K562 (cell line): ENCODE results near the gene FEV. TPM values are rescaled to one million over a fixed set of nuclear protein-coding genes. Genes with fewer than 3 reads are reported as not detected.
A peak's percentile ranks its signal among the peaks of the same experiment; 100 is the strongest.

Experiments used
- ATAC-seq: fragments of 200-7000 bp; cut with Tn5 transposase; 3 replicates; pipeline ENCODE4 v1.9.1; 2020; ENCODE audit warnings: moderate library complexity
- BruUV-seq: library from RNA; stranded (reverse); fragments of 400-500 nt; replicated peaks from 2 replicates; lab custom pipeline; 2021; lab: Mats Ljungman, UMichigan
- CTCF ChIA-PET: fragments of 300-600 bp; formaldehyde crosslinking; extraction: SDS; loops from one replicate; lab custom pipeline; 2021; ENCODE audit warnings: low intra/inter-chr PET ratio; lab: Yijun Ruan, JAX
- POLR2A ChIA-PET: fragments of 300-600, 350-650 bp; sonication (Branson Sonifier 250); formaldehyde crosslinking; extraction: SDS; loops from one replicate; lab custom pipeline; 2021; ENCODE audit warnings: antibody characterized with exemption, inconsistent platforms; lab: Yijun Ruan, JAX
- DNase-seq, 4 experiments: peaks; one replicate each; pipeline versions ENCODE4 v3.0.0 to v3.0.0-alpha.2; 2011 to 2018; ENCODE audit warnings: low spot score in 3 of 4, mixed read lengths in 3 of 4; ENCODE audit errors: extremely low read depth in 1 of 4
- FAIRE-seq: peaks from 2 replicates; lab custom pipeline; 2011; peaks lifted over from hg19 to GRCh38; lab: Jason Lieb, UNC
- H2AFZ ChIP-seq: 2 replicates; pipeline ENCODE4 v1.6.0; 2011; ENCODE audit warnings: low read depth, low read length, control low read depth, inconsistent platforms
- H3K27ac ChIP-seq: fragments of 200-600 bp; 3 replicates; pipeline ENCODE4 v1.8.0; 2011; ENCODE audit warnings: low read depth, mild to moderate bottlenecking, control low read depth, inconsistent platforms, low read length, moderate library complexity, mixed read lengths; ENCODE audit errors: extremely low read depth
- H3K27me3 ChIP-seq, 2 experiments: fragments of 300-600 bp in 1 of 2; 2 replicates in 1 of 2; 3 replicates in 1 of 2; pipeline versions ENCODE4 v1.6.0 to v1.8.0; 2011; ENCODE audit warnings: inconsistent platforms in 2 of 2, low read length in 2 of 2, mild to moderate bottlenecking in 1 of 2, mixed read lengths in 1 of 2, moderate library complexity in 1 of 2; ENCODE audit not compliant: control insufficient read depth in 2 of 2, insufficient read depth in 2 of 2
- H3K36me3 ChIP-seq: fragments of 300-600 bp; 3 replicates; pipeline ENCODE4 v1.8.0; 2011; ENCODE audit warnings: mild to moderate bottlenecking, low read length, inconsistent platforms; ENCODE audit not compliant: control insufficient read depth, insufficient read depth
- H3K4me1 ChIP-seq, 2 experiments: fragments of 200-600 bp in 1 of 2; replicated peaks in 1 of 2; 2 replicates in 1 of 2; 3 replicates in 1 of 2; pipeline versions ENCODE4 v1.5.1 to v1.8.0; 2011; ENCODE audit warnings: inconsistent platforms in 2 of 2, low read length in 2 of 2, mild to moderate bottlenecking in 1 of 2, mixed read lengths in 1 of 2, moderate library complexity in 1 of 2; ENCODE audit not compliant: control insufficient read depth in 2 of 2, insufficient read depth in 2 of 2
- H3K4me2 ChIP-seq: 2 replicates; pipeline ENCODE4 v1.6.1; 2011; ENCODE audit warnings: low read length, control low read depth, inconsistent platforms, mixed read lengths; ENCODE audit not compliant: insufficient read depth
- H3K4me3 ChIP-seq: fragments of 200-600 bp; sonication (generic), shearing (Covaris generic); 2 replicates; pipeline ENCODE4 v1.5.1; 2016; ENCODE audit warnings: control low read depth, inconsistent platforms
- H3K79me2 ChIP-seq: fragments of 200-600 bp; 3 replicates; pipeline ENCODE4 v1.8.0; 2011; ENCODE audit warnings: low read length, inconsistent platforms; ENCODE audit not compliant: control insufficient read depth, insufficient read depth
- H3K9ac ChIP-seq, 2 experiments: 2 replicates each; pipeline versions ENCODE4 v1.6.0 to v1.6.1; 2011; ENCODE audit warnings: low read depth in 2 of 2, low read length in 2 of 2, control low read depth in 1 of 2, inconsistent platforms in 1 of 2, mild to moderate bottlenecking in 1 of 2, mixed read lengths in 1 of 2; ENCODE audit not compliant: insufficient read depth in 1 of 2
- H3K9me1 ChIP-seq: one replicate; pipeline ENCODE4 v1.6.0; 2011; ENCODE audit warnings: inconsistent platforms, mild to moderate bottlenecking, low read length, moderate library complexity; ENCODE audit not compliant: control insufficient read depth, insufficient read depth
- H3K9me3 ChIP-seq: replicated peaks from 2 replicates; pipeline ENCODE4 v1.5.1; 2011; ENCODE audit warnings: low read depth, low read length, inconsistent platforms; ENCODE audit not compliant: control insufficient read depth, insufficient read depth
- H4K20me1 ChIP-seq: replicated peaks from 2 replicates; pipeline ENCODE4 v1.6.1; 2011; ENCODE audit warnings: low read length, inconsistent platforms, mixed read lengths; ENCODE audit not compliant: control insufficient read depth, insufficient read depth
- FOSL1 ChIP-seq: fragments of 200-800 bp; sonication (Bioruptor generic); conservative IDR thresholded peaks from 2 replicates; pipeline ENCODE4 v1.6.1; 2016; ENCODE audit warnings: missing genetic modification characterization, missing compliant biosample characterization
- GATAD2B ChIP-seq: fragments of 450-650 bp; IDR thresholded peaks from 2 replicates; pipeline ENCODE4 v1.6.1; 2017; ENCODE audit warnings: mild to moderate bottlenecking, borderline replicate concordance
- HDAC1 ChIP-seq, 2 experiments: fragments of 450-650 bp; IDR thresholded peaks; 2 replicates each; pipeline ENCODE4 v1.6.1; 2016 to 2017; ENCODE audit warnings: inconsistent platforms in 1 of 2, mild to moderate bottlenecking in 1 of 2, moderate library complexity in 1 of 2
- ILK ChIP-seq: fragments of 450-650 bp; IDR thresholded peaks from 2 replicates; pipeline ENCODE4 v1.6.1; 2016; ENCODE audit warnings: missing genetic modification characterization, low read depth, mild to moderate bottlenecking, missing compliant biosample characterization, moderate library complexity, borderline replicate concordance
- MED1 ChIP-seq: sonication (generic); formaldehyde crosslinking; IDR thresholded peaks from 2 replicates; pipeline ENCODE4 v1.8.1; 2023; ENCODE audit warnings: missing genetic modification reagents, borderline replicate concordance
- NFE2 ChIP-seq: IDR thresholded peaks from 2 replicates; pipeline ENCODE4 v1.6.1; 2014; ENCODE audit warnings: antibody characterized with exemption, low read depth
- PCBP1 ChIP-seq: fragments of 200-400 bp; formaldehyde crosslinking; IDR thresholded peaks from 2 replicates; pipeline ENCODE4 v1.6.1; 2018; ENCODE audit warnings: mild to moderate bottlenecking, low read depth, low read length; ENCODE audit not compliant: poor library complexity, severe bottlenecking
- PHB ChIP-seq: fragments of 250-450 bp; sonication (Bioruptor Pico); IDR thresholded peaks from 2 replicates; pipeline ENCODE4 v1.5.0; 2021
- PML ChIP-seq: IDR thresholded peaks from 2 replicates; pipeline ENCODE4 v1.6.1; 2012; ENCODE audit warnings: low read length, inconsistent platforms
- RFX7 ChIP-seq: fragments of 250-450 bp; sonication (Bioruptor Pico); IDR thresholded peaks from 2 replicates; pipeline ENCODE4 v1.5.1; 2021; ENCODE audit warnings: mild to moderate bottlenecking
- SMAD3 ChIP-seq: fragments of 450-650 bp; formaldehyde crosslinking; conservative IDR thresholded peaks from 2 replicates; pipeline ENCODE4 v1.4.0; 2020; ENCODE audit warnings: mild to moderate bottlenecking
- SMARCA5 ChIP-seq: fragments of 450-650 bp; IDR thresholded peaks from 2 replicates; pipeline ENCODE4 v1.6.1; 2016
- SMARCC2 ChIP-seq: fragments of 450-650 bp; IDR thresholded peaks from 2 replicates; pipeline ENCODE4 v1.6.1; 2017; ENCODE audit warnings: antibody characterized with exemption, moderate library complexity, mild to moderate bottlenecking, low read depth
- SPI1 ChIP-seq: IDR thresholded peaks from 2 replicates; pipeline ENCODE4 v1.6.1; 2011; ENCODE audit warnings: low read depth, low read length, control low read depth, borderline replicate concordance
- ZNF280A ChIP-seq: fragments of 450-650 bp; IDR thresholded peaks from 2 replicates; pipeline ENCODE4 v1.6.1; 2018; ENCODE audit warnings: mild to moderate bottlenecking, low read depth; ENCODE audit not compliant: partially characterized antibody
- ZNF778 ChIP-seq: fragments of 450-650 bp; formaldehyde crosslinking; IDR thresholded peaks from 2 replicates; pipeline ENCODE4 v1.4.0; 2020; ENCODE audit warnings: mild to moderate bottlenecking, moderate library complexity
- ZNF780A ChIP-seq: fragments of 250-450 bp; sonication (Bioruptor Pico); IDR thresholded peaks from 2 replicates; pipeline ENCODE4 v1.5.0; 2021; ENCODE audit warnings: mild to moderate bottlenecking
- WGBS: fragments of 100-300 bp; shearing (Covaris generic); methylation state at CpG from one replicate; pipeline ENCODE4 v1.1.6; 2016; ENCODE audit warnings: low coverage, mixed read lengths; ENCODE audit not compliant: insufficient coverage; ENCODE audit errors: missing lambda C conversion rate; 5-methylcytosine and 5-hydroxymethylcytosine counted together
- in situ Hi-C: fragments of 300-500 bp; cut with MboI; formaldehyde crosslinking; loops from 4 replicates; pipeline ENCODE4 v1.15.0; 2018; ENCODE audit warnings: inconsistent platforms, mixed read lengths
- intact Hi-C: fragments of 100-400 bp; cut with micrococcal nuclease; formaldehyde crosslinking; loops from 2 replicates; pipeline ENCODE4 v1.14.2; 2022
- polyA plus RNA-seq, 8 experiments: library from polyadenylated mRNA; depleted of rRNA in 4 of 8; stranded (reverse) in 5 of 8; unstranded in 3 of 8; fragments of >200 nt; fragmentation: Nextera tagmentation in 2 of 8; fragmentation: Illumina TruSeq in 1 of 8; extraction: Ambion mirVana in 2 of 8; extraction: Trizol in 1 of 8; gene quantifications; 2 replicates each; pipeline versions ENCODE4 v1.2.1 to v1.2.3, GENCODE V29; 2011 to 2014; ENCODE audit warnings: inconsistent platforms in 1 of 8, missing spikeins in 1 of 8
- total RNA-seq, 7 experiments: library from RNA; depleted of rRNA in 6 of 7; stranded (reverse); fragments of >200 nt in 6 of 7; fragmentation: Illumina TruSeq in 2 of 7; extraction: Trizol in 2 of 7; gene quantifications; 2 replicates each; pipeline versions ENCODE4 v1.2.1 to v1.2.3, GENCODE V29; 2011 to 2021; ENCODE audit warnings: low replicate concordance in 1 of 7
- TF ChIP-seq, protein P1 (sequence below): fragments of 250-450 bp; sonication (Bioruptor Pico); IDR thresholded peaks from 2 replicates; pipeline ENCODE4 v1.4.0; 2020

Gene FEV
- total and polyA plus RNA-seq, 9 of the 15 experiments (the other 6 are each of a cell fraction or from before 2014, with no cell fraction given), result 0.08 to 1.6 (median 0.62) TPM; not detected in 1

DNA sequence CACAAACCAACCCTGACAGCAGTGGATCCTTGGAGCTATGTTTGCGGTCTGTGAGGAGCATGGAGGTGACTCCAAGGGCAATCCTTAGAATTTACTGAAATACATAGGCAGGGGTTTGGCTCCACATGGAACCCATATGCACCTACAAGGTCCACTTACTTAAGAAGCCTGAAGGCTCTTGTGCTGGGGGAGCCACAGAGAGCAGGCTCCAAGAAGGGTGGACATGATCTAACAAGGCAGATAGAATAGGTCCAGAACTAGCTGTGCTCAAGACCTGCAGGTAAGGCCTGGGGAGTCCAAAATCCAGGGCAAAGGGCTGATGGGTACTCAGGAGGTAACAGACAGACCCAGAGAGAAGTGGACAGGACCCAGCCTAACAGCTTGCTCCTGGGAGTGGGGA, 26.7 kb downstream of the FEV start (continued):
- no peak for TF ChIP-seq RFX7 (CRISPR knock-in tag)
- TF ChIP-seq, protein P1, sequence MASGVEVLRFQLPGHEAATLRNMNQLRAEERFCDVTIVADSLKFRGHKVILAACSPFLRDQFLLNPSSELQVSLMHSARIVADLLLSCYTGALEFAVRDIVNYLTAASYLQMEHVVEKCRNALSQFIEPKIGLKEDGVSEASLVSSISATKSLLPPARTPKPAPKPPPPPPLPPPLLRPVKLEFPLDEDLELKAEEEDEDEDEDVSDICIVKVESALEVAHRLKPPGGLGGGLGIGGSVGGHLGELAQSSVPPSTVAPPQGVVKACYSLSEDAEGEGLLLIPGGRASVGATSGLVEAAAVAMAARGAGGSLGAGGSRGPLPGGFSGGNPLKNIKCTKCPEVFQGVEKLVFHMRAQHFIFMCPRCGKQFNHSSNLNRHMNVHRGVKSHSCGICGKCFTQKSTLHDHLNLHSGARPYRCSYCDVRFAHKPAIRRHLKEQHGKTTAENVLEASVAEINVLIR (CRISPR knock-in tag), result no peak
- no peak for TF ChIP-seq ILK (tag)
- no peak for TF ChIP-seq PML
- no peak for TF ChIP-seq ZNF780A (CRISPR knock-in tag)
- TF ChIP-seq GATAD2B, result no peak
- no peak for TF ChIP-seq ZNF778
- TF ChIP-seq SMAD3, result no peak
- no peak for TF ChIP-seq SMARCA5
- TF ChIP-seq SPI1, result no peak
- no peak for TF ChIP-seq NFE2
- TF ChIP-seq PCBP1, result no peak
- no peak for TF ChIP-seq MED1 (CRISPR knock-in tag)
- TF ChIP-seq SMARCC2, result no peak

DNA sequence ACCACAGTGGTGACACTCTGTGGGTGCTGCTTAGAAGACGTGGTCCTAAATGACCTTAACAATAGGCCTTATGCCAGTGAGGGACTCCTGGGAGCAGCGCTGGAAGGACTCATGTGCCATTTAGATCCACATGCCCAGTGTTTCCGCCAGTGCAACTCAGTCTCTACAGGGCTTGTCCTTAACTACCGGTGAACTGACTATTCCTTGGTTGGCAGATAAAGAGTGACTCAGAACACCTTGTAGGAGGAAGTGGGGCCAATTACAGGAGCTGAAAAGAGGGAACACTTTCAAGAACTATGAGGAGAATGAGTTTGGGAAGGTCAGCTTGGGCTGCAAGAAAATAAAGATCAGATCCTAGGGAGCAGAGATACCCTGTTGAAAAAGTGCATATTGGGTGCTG, 27.3 kb downstream of the FEV start:
- Histone ChIP-seq H3K79me2 (no peaks in the 10 kb centered on the region), H3K9me1 (no peaks in the 10 kb centered on the region), H3K27me3 (peaks cover 7 to 29% of the 10 kb centered on the region in 2 experiments; a peak in 4 of 5 replicates), H3K9me3 (no peaks in the 10 kb centered on the region), H3K4me1 (peaks cover 0 to 29% of the 10 kb centered on the region in 2 experiments; a peak in 2 of 5 replicates), H3K36me3 (no peaks in the 10 kb centered on the region), H3K9ac (no peak overlapping the region), H2AFZ (no peak overlapping the region), H3K27ac (no peak overlapping the region), H3K4me2 (no peak overlapping the region), H4K20me1 (no peaks in the 10 kb centered on the region), H3K4me3 (no peak overlapping the region)
- CTCF ChIA-PET, result no interaction called here
- in situ Hi-C loops, result no loop called here
- TF ChIP-seq FOSL1 (tag) (peak; percentile 49; the same call in 1 of the 2 replicates), ZNF280A (no peak), HDAC1 (IDR thresholded peaks at IDR 0.05) (no peak), PHB (CRISPR knock-in tag) (no peak)
- DNase-seq (no peak), ATAC-seq (no peak), FAIRE-seq (no peak)
- intact Hi-C loops, result no loop called here
- BruUV-seq, result no TSS peak
- 0% methylated on average over 4 of the region's 4 CpGs for WGBS
- POLR2A ChIA-PET, result no interaction called here
